Transverse colon (tissue), 4 donors: ENCODE results near the gene GPR31.

ENCODE experiments used
- EP300 ChIP-seq: sonication (generic); formaldehyde crosslinking; IDR thresholded peaks from one replicate; pipeline ENCODE4 v1.6.1; 2017; ENCODE audit warnings: antibody characterized with exemption, low read depth
- POLR2A ChIP-seq: fragments of 450-650 bp; IDR thresholded peaks from one replicate; pipeline ENCODE4 v1.6.1; 2016; ENCODE audit warnings: antibody characterized with exemption, mild to moderate bottlenecking, moderate library complexity
- POLR2AphosphoS5 ChIP-seq, 3 donors: sonication (generic); formaldehyde crosslinking; IDR thresholded peaks; one replicate each; pipeline ENCODE4 v1.6.1; 2016; ENCODE audit warnings: antibody characterized with exemption in 3 of 3
- TF ChIP-seq, protein P1 (sequence below), 5 experiments: fragments of 200-600 bp in 3 of 5; fragments of 450-650 bp in 2 of 5; sonication (generic) in 3 of 5; IDR thresholded peaks; 1 replicate in 2 of 5; 2 replicates in 3 of 5; pipeline ENCODE4 v1.5.1; 2016 to 2017; ENCODE audit warnings: antibody characterized with exemption in 5 of 5, inconsistent platforms in 3 of 5, mild to moderate bottlenecking in 2 of 5, moderate library complexity in 1 of 5

- TF ChIP-seq POLR2A (no peak), POLR2AphosphoS5 (IDR thresholded peaks at IDR 0.05) (no peak), EP300 (peak; percentile 11)
- TF ChIP-seq, protein P1, sequence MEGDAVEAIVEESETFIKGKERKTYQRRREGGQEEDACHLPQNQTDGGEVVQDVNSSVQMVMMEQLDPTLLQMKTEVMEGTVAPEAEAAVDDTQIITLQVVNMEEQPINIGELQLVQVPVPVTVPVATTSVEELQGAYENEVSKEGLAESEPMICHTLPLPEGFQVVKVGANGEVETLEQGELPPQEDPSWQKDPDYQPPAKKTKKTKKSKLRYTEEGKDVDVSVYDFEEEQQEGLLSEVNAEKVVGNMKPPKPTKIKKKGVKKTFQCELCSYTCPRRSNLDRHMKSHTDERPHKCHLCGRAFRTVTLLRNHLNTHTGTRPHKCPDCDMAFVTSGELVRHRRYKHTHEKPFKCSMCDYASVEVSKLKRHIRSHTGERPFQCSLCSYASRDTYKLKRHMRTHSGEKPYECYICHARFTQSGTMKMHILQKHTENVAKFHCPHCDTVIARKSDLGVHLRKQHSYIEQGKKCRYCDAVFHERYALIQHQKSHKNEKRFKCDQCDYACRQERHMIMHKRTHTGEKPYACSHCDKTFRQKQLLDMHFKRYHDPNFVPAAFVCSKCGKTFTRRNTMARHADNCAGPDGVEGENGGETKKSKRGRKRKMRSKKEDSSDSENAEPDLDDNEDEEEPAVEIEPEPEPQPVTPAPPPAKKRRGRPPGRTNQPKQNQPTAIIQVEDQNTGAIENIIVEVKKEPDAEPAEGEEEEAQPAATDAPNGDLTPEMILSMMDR (IDR thresholded peaks at IDR 0.05), result no peak
These were observed 37.9 kb downstream of the GPR31 start for GRCh38 chr6:167119670-167120582.
